ENCODE measurements around the gene SPINDOC.

Gene SPINDOC

DNA sequence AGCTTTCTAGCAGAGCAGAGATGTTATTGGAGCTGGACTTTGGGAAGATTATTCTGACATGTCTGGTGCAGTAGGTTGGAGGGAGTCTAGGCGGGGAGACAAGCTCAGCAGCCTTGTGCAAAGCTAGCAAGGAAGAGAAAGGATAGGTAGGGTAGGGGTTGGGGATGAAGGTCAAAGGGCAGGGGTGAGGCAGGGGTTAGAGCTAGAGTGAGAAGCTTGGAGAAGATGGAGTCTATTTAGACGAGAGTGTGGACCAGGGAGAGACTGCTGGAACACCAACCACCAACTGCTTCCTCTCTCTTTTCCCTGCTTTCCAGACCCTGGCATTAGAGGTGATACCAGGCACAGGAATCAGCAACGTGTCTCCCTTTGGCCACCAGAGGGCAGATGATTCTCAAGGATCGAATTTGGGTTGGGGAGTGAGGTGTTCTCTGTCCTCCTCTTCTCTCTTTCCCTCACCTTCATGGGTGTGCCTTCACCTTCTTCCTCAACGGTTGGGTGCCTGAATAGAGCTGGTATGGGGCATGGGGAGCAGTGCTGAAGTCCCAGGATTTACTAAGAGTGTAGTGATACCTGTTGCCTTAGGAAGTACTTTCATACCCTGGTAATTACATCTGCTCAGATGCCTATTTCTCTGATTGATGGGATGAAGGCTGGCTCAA lies 23.9 kb downstream of the SPINDOC start (continued):
- TF ChIP-seq ARNTL (CRISPR knock-in tag; IDR thresholded peaks at IDR 0.05; ENCODE audit: borderline replicate concordance, low read depth), result no peak
- no peak for TF ChIP-seq ZNF8 (CRISPR knock-in tag; IDR thresholded peaks at IDR 0.05)
- TF ChIP-seq, protein P1, sequence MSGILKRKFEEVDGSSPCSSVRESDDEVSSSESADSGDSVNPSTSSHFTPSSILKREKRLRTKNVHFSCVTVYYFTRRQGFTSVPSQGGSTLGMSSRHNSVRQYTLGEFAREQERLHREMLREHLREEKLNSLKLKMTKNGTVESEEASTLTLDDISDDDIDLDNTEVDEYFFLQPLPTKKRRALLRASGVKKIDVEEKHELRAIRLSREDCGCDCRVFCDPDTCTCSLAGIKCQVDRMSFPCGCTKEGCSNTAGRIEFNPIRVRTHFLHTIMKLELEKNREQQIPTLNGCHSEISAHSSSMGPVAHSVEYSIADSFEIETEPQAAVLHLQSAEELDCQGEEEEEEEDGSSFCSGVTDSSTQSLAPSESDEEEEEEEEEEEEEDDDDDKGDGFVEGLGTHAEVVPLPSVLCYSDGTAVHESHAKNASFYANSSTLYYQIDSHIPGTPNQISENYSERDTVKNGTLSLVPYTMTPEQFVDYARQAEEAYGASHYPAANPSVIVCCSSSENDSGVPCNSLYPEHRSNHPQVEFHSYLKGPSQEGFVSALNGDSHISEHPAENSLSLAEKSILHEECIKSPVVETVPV (CRISPR knock-in tag; IDR thresholded peaks at IDR 0.05), result no peak
- TF ChIP-seq ZNF565 (CRISPR knock-in tag; conservative IDR thresholded peaks at IDR 0.05; ENCODE audit: low read depth), result no peak
- TF ChIP-seq GLIS3 (CRISPR knock-in tag; IDR thresholded peaks at IDR 0.05), result no peak
- TF ChIP-seq ISL1 (CRISPR knock-in tag; IDR thresholded peaks at IDR 0.05), result no peak
- no peak for TF ChIP-seq ZFP30 (CRISPR knock-in tag; IDR thresholded peaks at IDR 0.05)
- no peak for TF ChIP-seq ZFP3 (CRISPR knock-in tag; IDR thresholded peaks at IDR 0.05)

DNA sequence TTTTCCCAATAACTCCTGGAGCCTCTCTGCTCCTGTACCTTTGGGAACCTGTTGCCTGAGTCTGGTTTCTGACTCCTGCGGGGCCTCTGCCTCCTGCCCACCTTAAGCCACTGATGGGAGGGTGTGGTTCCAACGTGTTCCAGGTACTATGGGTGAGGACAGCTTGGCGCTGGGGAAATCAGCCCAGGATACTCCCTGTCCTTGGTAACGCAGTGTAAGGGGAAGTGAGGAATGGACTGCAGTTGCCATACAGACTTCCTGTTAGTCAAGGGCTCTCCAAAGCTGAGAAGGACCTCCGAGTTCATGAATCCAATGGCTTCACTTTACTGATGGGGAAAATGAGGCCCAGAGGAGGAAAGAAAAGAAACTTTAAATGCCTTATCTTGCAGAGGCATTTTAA lies 24.5 kb downstream of the SPINDOC start:
- no peak for TF ChIP-seq SNAI2 (CRISPR knock-in tag; IDR thresholded peaks at IDR 0.05)
- TF ChIP-seq, protein P2, sequence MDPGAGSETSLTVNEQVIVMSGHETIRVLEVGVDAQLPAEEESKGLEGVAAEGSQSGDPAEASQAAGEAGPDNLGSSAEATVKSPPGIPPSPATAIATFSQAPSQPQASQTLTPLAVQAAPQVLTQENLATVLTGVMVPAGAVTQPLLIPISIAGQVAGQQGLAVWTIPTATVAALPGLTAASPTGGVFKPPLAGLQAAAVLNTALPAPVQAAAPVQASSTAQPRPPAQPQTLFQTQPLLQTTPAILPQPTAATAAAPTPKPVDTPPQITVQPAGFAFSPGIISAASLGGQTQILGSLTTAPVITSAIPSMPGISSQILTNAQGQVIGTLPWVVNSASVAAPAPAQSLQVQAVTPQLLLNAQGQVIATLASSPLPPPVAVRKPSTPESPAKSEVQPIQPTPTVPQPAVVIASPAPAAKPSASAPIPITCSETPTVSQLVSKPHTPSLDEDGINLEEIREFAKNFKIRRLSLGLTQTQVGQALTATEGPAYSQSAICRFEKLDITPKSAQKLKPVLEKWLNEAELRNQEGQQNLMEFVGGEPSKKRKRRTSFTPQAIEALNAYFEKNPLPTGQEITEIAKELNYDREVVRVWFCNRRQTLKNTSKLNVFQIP (CRISPR knock-in tag; IDR thresholded peaks at IDR 0.05; ENCODE audit: borderline replicate concordance, low read depth), result no peak
- no peak for TF ChIP-seq PPARA (CRISPR knock-in tag; IDR thresholded peaks at IDR 0.05; ENCODE audit: borderline replicate concordance)
- TF ChIP-seq, protein P3, sequence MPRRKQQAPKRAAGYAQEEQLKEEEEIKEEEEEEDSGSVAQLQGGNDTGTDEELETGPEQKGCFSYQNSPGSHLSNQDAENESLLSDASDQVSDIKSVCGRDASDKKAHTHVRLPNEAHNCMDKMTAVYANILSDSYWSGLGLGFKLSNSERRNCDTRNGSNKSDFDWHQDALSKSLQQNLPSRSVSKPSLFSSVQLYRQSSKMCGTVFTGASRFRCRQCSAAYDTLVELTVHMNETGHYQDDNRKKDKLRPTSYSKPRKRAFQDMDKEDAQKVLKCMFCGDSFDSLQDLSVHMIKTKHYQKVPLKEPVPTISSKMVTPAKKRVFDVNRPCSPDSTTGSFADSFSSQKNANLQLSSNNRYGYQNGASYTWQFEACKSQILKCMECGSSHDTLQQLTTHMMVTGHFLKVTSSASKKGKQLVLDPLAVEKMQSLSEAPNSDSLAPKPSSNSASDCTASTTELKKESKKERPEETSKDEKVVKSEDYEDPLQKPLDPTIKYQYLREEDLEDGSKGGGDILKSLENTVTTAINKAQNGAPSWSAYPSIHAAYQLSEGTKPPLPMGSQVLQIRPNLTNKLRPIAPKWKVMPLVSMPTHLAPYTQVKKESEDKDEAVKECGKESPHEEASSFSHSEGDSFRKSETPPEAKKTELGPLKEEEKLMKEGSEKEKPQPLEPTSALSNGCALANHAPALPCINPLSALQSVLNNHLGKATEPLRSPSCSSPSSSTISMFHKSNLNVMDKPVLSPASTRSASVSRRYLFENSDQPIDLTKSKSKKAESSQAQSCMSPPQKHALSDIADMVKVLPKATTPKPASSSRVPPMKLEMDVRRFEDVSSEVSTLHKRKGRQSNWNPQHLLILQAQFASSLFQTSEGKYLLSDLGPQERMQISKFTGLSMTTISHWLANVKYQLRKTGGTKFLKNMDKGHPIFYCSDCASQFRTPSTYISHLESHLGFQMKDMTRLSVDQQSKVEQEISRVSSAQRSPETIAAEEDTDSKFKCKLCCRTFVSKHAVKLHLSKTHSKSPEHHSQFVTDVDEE (CRISPR knock-in tag; IDR thresholded peaks at IDR 0.05), result no peak
- no peak for ATAC-seq

DNA sequence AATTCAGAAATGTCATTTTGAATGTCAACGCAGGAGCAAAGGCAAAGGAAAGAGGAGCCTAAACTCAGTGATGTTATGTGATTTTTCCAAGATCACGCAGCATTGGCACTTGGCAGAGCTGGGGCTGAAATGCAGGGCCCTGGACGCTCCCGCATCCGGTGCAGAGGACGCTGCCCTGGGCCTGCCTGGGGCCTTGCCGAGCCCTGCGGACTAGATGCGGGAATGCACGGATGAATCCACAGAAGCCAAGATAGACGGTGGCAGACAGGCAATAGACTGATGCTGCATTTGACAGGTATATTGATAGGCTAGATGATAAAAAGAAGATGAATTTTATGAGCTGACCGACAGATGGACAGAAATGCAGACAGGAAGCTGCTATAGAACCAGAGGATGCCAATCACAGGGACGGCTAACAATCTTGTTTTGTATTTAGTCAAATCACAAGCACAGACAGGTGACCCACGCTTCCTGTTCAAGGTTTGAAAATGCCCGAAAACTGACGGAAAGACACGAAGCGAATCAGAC lies 25.0 kb downstream of the SPINDOC start:
- no peak for ATAC-seq
- TF ChIP-seq SNAI2 (CRISPR knock-in tag; IDR thresholded peaks at IDR 0.05) (no peak), ZNF70 (CRISPR knock-in tag; IDR thresholded peaks at IDR 0.05) (no peak), ZFP3 (CRISPR knock-in tag; IDR thresholded peaks at IDR 0.05) (no peak), OSR1 (CRISPR knock-in tag; IDR thresholded peaks at IDR 0.05) (no peak), ZNF8 (CRISPR knock-in tag; IDR thresholded peaks at IDR 0.05) (no peak), PPARA (CRISPR knock-in tag; IDR thresholded peaks at IDR 0.05; ENCODE audit: borderline replicate concordance) (no peak), ESRRG (CRISPR knock-in tag; IDR thresholded peaks at IDR 0.05) (no peak)
- TF ChIP-seq, protein P2 (CRISPR knock-in tag; IDR thresholded peaks at IDR 0.05; ENCODE audit: borderline replicate concordance, low read depth), result no peak

DNA sequence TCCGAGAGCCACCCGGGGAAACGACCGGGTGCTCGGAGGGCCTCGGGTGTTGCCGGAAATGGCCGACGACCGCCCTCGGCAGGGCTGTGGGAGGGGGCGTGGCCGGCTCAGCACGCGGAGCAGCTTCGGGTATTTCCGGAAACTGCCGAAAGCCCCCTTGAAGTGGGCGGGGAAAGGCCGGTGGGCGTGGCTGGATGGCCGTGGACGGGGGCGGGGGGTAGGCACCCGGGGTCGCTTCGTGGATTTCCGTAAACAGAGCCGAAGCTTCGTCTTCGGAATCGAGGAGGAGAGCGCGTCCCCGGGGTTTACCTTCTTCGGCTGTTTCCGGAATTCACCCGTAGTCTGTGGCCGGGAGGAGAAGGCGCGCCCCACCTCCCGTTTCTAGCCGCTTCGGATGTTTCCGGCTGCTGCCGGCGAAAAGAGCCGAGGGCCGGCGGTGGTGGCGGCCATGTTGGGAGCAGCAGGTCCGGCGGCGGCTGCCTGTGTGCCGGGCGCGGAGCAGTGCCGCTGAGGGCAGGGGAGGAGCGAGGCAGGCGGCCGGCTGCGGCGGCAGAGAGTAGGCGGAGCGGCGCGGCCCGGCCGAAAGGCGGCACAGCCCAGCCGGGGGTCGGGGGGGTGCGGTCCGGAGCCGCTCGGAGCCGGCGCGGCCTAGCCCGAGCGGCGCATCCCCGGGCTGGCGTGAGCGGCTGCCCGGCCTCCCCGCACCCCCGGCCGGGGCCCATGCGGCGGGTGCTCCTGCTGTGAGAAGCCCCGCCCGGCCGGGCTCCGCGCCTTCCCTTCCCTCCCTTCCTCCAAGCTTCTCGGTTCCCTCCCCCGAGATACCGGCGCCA lies 25.6 kb downstream of the SPINDOC start, which contains the start of gene MARK2:
TSS of gene MARK2 (plus strand) at position 433 of the 830 bp plus-strand sequence. CDS start at position 830, 397 bp downstream.
- ATAC-seq, result peak; percentile 88
- TF ChIP-seq, protein P4, sequence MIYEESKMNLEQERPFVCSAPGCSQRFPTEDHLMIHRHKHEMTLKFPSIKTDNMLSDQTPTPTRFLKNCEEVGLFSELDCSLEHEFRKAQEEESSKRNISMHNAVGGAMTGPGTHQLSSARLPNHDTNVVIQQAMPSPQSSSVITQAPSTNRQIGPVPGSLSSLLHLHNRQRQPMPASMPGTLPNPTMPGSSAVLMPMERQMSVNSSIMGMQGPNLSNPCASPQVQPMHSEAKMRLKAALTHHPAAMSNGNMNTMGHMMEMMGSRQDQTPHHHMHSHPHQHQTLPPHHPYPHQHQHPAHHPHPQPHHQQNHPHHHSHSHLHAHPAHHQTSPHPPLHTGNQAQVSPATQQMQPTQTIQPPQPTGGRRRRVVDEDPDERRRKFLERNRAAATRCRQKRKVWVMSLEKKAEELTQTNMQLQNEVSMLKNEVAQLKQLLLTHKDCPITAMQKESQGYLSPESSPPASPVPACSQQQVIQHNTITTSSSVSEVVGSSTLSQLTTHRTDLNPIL (CRISPR knock-in tag; IDR thresholded peaks at IDR 0.05; ENCODE audit: low read depth), result no peak
- TF ChIP-seq ESRRG (CRISPR knock-in tag; IDR thresholded peaks at IDR 0.05) (no peak), ZNF70 (CRISPR knock-in tag; IDR thresholded peaks at IDR 0.05) (no peak), TCF4 (CRISPR knock-in tag; IDR thresholded peaks at IDR 0.05; ENCODE audit: borderline replicate concordance) (no peak), ZC3H10 (CRISPR knock-in tag; IDR thresholded peaks at IDR 0.05) (no peak), BACH2 (CRISPR knock-in tag; IDR thresholded peaks at IDR 0.05; ENCODE audit: borderline replicate concordance) (no peak), ARNTL (CRISPR knock-in tag; IDR thresholded peaks at IDR 0.05; ENCODE audit: borderline replicate concordance, low read depth) (no peak), GLIS3 (CRISPR knock-in tag; IDR thresholded peaks at IDR 0.05) (no peak), PPARA (CRISPR knock-in tag; IDR thresholded peaks at IDR 0.05; ENCODE audit: borderline replicate concordance) (no peak), CSDC2 (CRISPR knock-in tag; IDR thresholded peaks at IDR 0.05) (no peak)
